Breast epithelium (tissue), 4 donors: ENCODE data around the gene GJD2. TPM values are rescaled to one million over a fixed set of nuclear protein-coding genes. Genes with fewer than 3 reads are reported as not detected.

Experiments
- DNase-seq, 2 donors: peaks; one replicate each; pipeline ENCODE4 v3.0.0-alpha.2; 2019; ENCODE audit warnings: low spot score in 2 of 2
- H3K27ac ChIP-seq, 2 donors: fragments of 200-600 bp; sonication (generic) in 1 of 2; one replicate each; pipeline ENCODE4 v1.5.1; 2016 to 2019; ENCODE audit warnings: mild to moderate bottlenecking in 1 of 2
- H3K27me3 ChIP-seq, 2 donors: fragments of 200-600 bp; sonication (generic) in 1 of 2; one replicate each; pipeline versions ENCODE4 v1.5.1 to v1.6.0; 2017 to 2019; ENCODE audit warnings: control low read depth in 1 of 2, mild to moderate bottlenecking in 1 of 2
- H3K36me3 ChIP-seq: fragments of 200-600 bp; one replicate; pipeline ENCODE4 v1.5.1; 2019
- H3K4me1 ChIP-seq, 2 donors: fragments of 200-600 bp; sonication (generic); one replicate each; pipeline ENCODE4 v1.5.1; 2016 to 2019; ENCODE audit warnings: control low read depth in 1 of 2
- H3K4me3 ChIP-seq, 3 donors: fragments of 200-600 bp; sonication (generic); 1 replicate in 2 of 3; 2 replicates in 1 of 3; pipeline ENCODE4 v1.5.1; 2016 to 2019; ENCODE audit warnings: mild to moderate bottlenecking in 3 of 3, moderate library complexity in 2 of 3
- H3K9me3 ChIP-seq, 2 donors: fragments of 200-600 bp; sonication (generic) in 1 of 2; one replicate each; pipeline ENCODE4 v1.5.1; 2016 to 2019; ENCODE audit warnings: control low read depth in 1 of 2
- CTCF ChIP-seq, 3 donors: fragments of 450-650 bp; IDR thresholded peaks; one replicate each; pipeline ENCODE4 v1.5.1; 2016 to 2017; ENCODE audit warnings: antibody characterized with exemption in 3 of 3, mild to moderate bottlenecking in 3 of 3, moderate library complexity in 3 of 3
- POLR2A ChIP-seq: fragments of 450-650 bp; IDR thresholded peaks from one replicate; pipeline ENCODE4 v1.6.1; 2016; ENCODE audit warnings: antibody characterized with exemption, mild to moderate bottlenecking, moderate library complexity
- POLR2AphosphoS5 ChIP-seq, 3 donors: sonication (generic); formaldehyde crosslinking; IDR thresholded peaks; one replicate each; pipeline ENCODE4 v1.6.1; 2017; ENCODE audit warnings: antibody characterized with exemption in 3 of 3
- intact Hi-C: fragments of 100-400 bp; cut with DNase I; formaldehyde crosslinking; loops from one replicate; pipeline ENCODE4 v1.15.1; 2023; ENCODE audit warnings: low total_unique reads
- total RNA-seq, 3 donors: library from RNA; depleted of rRNA; stranded (reverse); fragments of >200 nt; gene quantifications; one replicate each; pipeline ENCODE4 v1.1.0, GENCODE V29; 2016

GJD2 gene
- total RNA-seq, 3 donors from 2014 or later: not detected

- TF ChIP-seq POLR2A: no peak
- no peak for TF ChIP-seq CTCF (IDR thresholded peaks at IDR 0.05)
- TF ChIP-seq POLR2AphosphoS5 (IDR thresholded peaks at IDR 0.05): no peak
- H3K27me3 ChIP-seq: peaks cover 0 to 16% of the 10 kb centered on the region in 2 donors
- DNase-seq: no peak
- no peaks in the 10 kb centered on the region for H3K4me1 ChIP-seq
- no peak overlapping the region for H3K27ac ChIP-seq
- intact Hi-C loops: no loop called here
- H3K9me3 ChIP-seq: no peaks in the 10 kb centered on the region
- no peaks in the 10 kb centered on the region for H3K36me3 ChIP-seq
- H3K4me3 ChIP-seq: no peak overlapping the region
Measured at GRCh38 chr15:34713635-34714034, 41.2 kb downstream of the GJD2 start.

GRCh38 chr15:34709866-34710265 is 44.9 kb downstream of the GJD2 start:
- H3K27me3 ChIP-seq: peaks cover 0 to 10% of the 10 kb centered on the region in 2 donors
- TF ChIP-seq POLR2A (no peak), CTCF (IDR thresholded peaks at IDR 0.05) (no peak), POLR2AphosphoS5 (IDR thresholded peaks at IDR 0.05) (no peak)
- no peak for DNase-seq
- intact Hi-C loops: loop anchor here (5.0 kb wide), 1 partner anchor 152 kb away; no protein-coding TSS in a partner anchor
- H3K9me3 ChIP-seq: no peaks in the 10 kb centered on the region
- no peak overlapping the region for H3K4me3 ChIP-seq
- H3K4me1 ChIP-seq: no peaks in the 10 kb centered on the region
- no peak overlapping the region for H3K27ac ChIP-seq
- no peaks in the 10 kb centered on the region for H3K36me3 ChIP-seq

- Histone ChIP-seq H3K36me3 (no peaks in the 10 kb centered on the region), H3K4me3 (no peak overlapping the region), H3K27ac (no peak overlapping the region), H3K27me3 (peaks cover 0 to 4% of the 10 kb centered on the region in 2 donors), H3K4me1 (no peaks in the 10 kb centered on the region), H3K9me3 (no peaks in the 10 kb centered on the region)
- intact Hi-C loops: loop anchor here (5.0 kb wide), 1 partner anchor 154 kb away; no protein-coding TSS in a partner anchor
- DNase-seq: no peak
- TF ChIP-seq CTCF (IDR thresholded peaks at IDR 0.05) (peak in 2 of 3 donors; percentile 19 to 43), POLR2A (no peak)
Measured at GRCh38 chr15:34708422-34708821, 46.4 kb downstream of the GJD2 start.

- Histone ChIP-seq H3K4me1 (no peaks in the 10 kb centered on the region), H3K36me3 (no peaks in the 10 kb centered on the region), H3K4me3 (no peak overlapping the region), H3K9me3 (no peaks in the 10 kb centered on the region), H3K27me3 (no peaks in the 10 kb centered on the region), H3K27ac (no peak overlapping the region)
- no peak for TF ChIP-seq POLR2AphosphoS5 (IDR thresholded peaks at IDR 0.05)
- no peak for TF ChIP-seq CTCF (IDR thresholded peaks at IDR 0.05)
- no peak for TF ChIP-seq POLR2A
- intact Hi-C loops: no loop called here
- DNase-seq: no peak
Measured at GRCh38 chr15:34701536-34701935, 53.3 kb downstream of the GJD2 start.

Other genes starting within 250 kb of the GJD2 start
- gene GOLGA8B, start 171.3 kb downstream of the GJD2 start, total RNA-seq: 100 to 1,000 TPM in 2 of 3 donors, 10 to 100 TPM in 1; 94.4 to 180 (median 131) TPM
- 1 to 10 TPM in 1 of 3 donors, under 1 TPM in 1, not detected in 1; 0.15 to 1.6 TPM for gene ACTC1, start 40.6 kb upstream of the GJD2 start, total RNA-seq
- 10 to 100 TPM; 23.0 to 51.4 (median 34.4) TPM for gene AQR, start 214.7 kb upstream of the GJD2 start, total RNA-seq
- 10 to 100 TPM; 22.7 to 38.8 (median 28.2) TPM for gene ZNF770, start 233.3 kb upstream of the GJD2 start, total RNA-seq